Activated CD4-positive, alpha-beta memory T cell treated with anti-CD3 and anti-CD28 coated beads for 36 hours (primary cell): ENCODE data around the gene PIP5K1B. TPM values are rescaled to one million over a fixed set of nuclear protein-coding genes. Genes with fewer than 3 reads are reported as not detected.

Experiments used
- CTCF ChIA-PET: fragments of 350-600 bp; sonication (Branson Sonifier 250); formaldehyde crosslinking; loops from one replicate; lab custom pipeline; 2021; ENCODE audit warnings: antibody characterized with exemption, inconsistent platforms; lab: Charles Lee
- POLR2A ChIA-PET: fragments of 350-600 bp; sonication (Branson Sonifier 250); formaldehyde crosslinking; loops from one replicate; lab custom pipeline; 2021; ENCODE audit warnings: antibody characterized with exemption; lab: Charles Lee
- DNase-seq: peaks from one replicate; pipeline ENCODE4 v3.0.0-alpha.2; 2020
- H3K27ac Mint-ChIP-seq: one replicate; pipeline ENCODE4 v1.8.0; 2021; ENCODE audit warnings: mixed read lengths
- H3K27me3 Mint-ChIP-seq: one replicate; pipeline ENCODE4 v1.8.0; 2021; ENCODE audit warnings: mixed read lengths
- H3K36me3 Mint-ChIP-seq: one replicate; pipeline ENCODE4 v1.8.0; 2021; ENCODE audit warnings: mixed read lengths
- H3K4me1 Mint-ChIP-seq: one replicate; pipeline ENCODE4 v1.8.0; 2021; ENCODE audit warnings: low read depth, mixed read lengths
- H3K4me3 Mint-ChIP-seq: one replicate; pipeline ENCODE4 v1.8.0; 2021; ENCODE audit warnings: mild to moderate bottlenecking, mixed read lengths
- H3K9me3 Mint-ChIP-seq: one replicate; pipeline ENCODE4 v1.8.0; 2021; ENCODE audit warnings: mixed read lengths
- intact Hi-C: fragments of 100-400 bp; cut with micrococcal nuclease; formaldehyde crosslinking; loops from one replicate; pipeline ENCODE4 v1.15.1; 2023
- total RNA-seq, 2 experiments: library from RNA; stranded (reverse); gene quantifications; one replicate each; pipeline ENCODE4 v1.2.3, GENCODE V29; 2021

The PIP5K1B gene
- total RNA-seq, 2 experiments from 2014 or later, result 1.1 to 1.6 TPM

GRCh38 chr9:68852941-68853340 is 147.9 kb downstream of the PIP5K1B start:
- no peaks in the 10 kb centered on the region for H3K36me3 Mint-ChIP-seq
- no peak overlapping the region for H3K27ac Mint-ChIP-seq
- POLR2A ChIA-PET, result interaction anchor here (0.6 kb wide), 1 partner anchor 653 kb away, joined by 4 read pairs; no protein-coding TSS in a partner anchor
- no peak overlapping the region for H3K4me3 Mint-ChIP-seq
- H3K4me1 Mint-ChIP-seq, result no peaks in the 10 kb centered on the region
- no peaks in the 10 kb centered on the region for H3K9me3 Mint-ChIP-seq
- no peak for DNase-seq
- peaks cover 10% of the 10 kb centered on the region for H3K27me3 Mint-ChIP-seq
- CTCF ChIA-PET, result no interaction called here
- intact Hi-C loops, result no loop called here

GRCh38 chr9:68859347-68859746 is 154.3 kb downstream of the PIP5K1B start:
- ChIA-PET CTCF (no interaction called here), POLR2A (no interaction called here)
- no peak for DNase-seq
- Mint-ChIP-seq H3K36me3 (no peaks in the 10 kb centered on the region), H3K4me3 (no peak overlapping the region), H3K9me3 (no peaks in the 10 kb centered on the region), H3K27ac (no peak overlapping the region), H3K4me1 (no peaks in the 10 kb centered on the region), H3K27me3 (peaks cover 13% of the 10 kb centered on the region)
- intact Hi-C loops, result no loop called here

GRCh38 chr9:68860419-68860818 is 155.4 kb downstream of the PIP5K1B start:
- intact Hi-C loops, result no loop called here
- Mint-ChIP-seq H3K36me3 (no peaks in the 10 kb centered on the region), H3K4me3 (no peak overlapping the region), H3K4me1 (no peaks in the 10 kb centered on the region), H3K9me3 (no peaks in the 10 kb centered on the region), H3K27me3 (peaks cover 13% of the 10 kb centered on the region), H3K27ac (no peak overlapping the region)
- POLR2A ChIA-PET, result no interaction called here
- CTCF ChIA-PET, result no interaction called here
- DNase-seq, result no peak

- no peak for DNase-seq
- Mint-ChIP-seq H3K27ac (no peak overlapping the region), H3K9me3 (no peaks in the 10 kb centered on the region), H3K36me3 (no peaks in the 10 kb centered on the region), H3K4me3 (no peak overlapping the region), H3K27me3 (peaks cover 11% of the 10 kb centered on the region), H3K4me1 (no peaks in the 10 kb centered on the region)
- intact Hi-C loops, result no loop called here
- ChIA-PET POLR2A (no interaction called here), CTCF (interaction anchor here (0.5 kb wide), 1 partner anchor 46 kb away, joined by 3 read pairs; no protein-coding TSS in a partner anchor)
Observed at GRCh38 chr9:68861436-68861835, 156.4 kb downstream of the PIP5K1B start.

GRCh38 chr9:68867066-68867465 is 162.0 kb downstream of the PIP5K1B start:
- Mint-ChIP-seq H3K4me3 (no peak overlapping the region), H3K27ac (no peak overlapping the region), H3K4me1 (no peaks in the 10 kb centered on the region), H3K27me3 (no peaks in the 10 kb centered on the region), H3K36me3 (no peaks in the 10 kb centered on the region), H3K9me3 (no peaks in the 10 kb centered on the region)
- intact Hi-C loops, result no loop called here
- CTCF ChIA-PET, result no interaction called here
- DNase-seq, result no peak
- POLR2A ChIA-PET, result no interaction called here

- CTCF ChIA-PET, result no interaction called here
- H3K9me3 Mint-ChIP-seq, result no peaks in the 10 kb centered on the region
- no peak for DNase-seq
- H3K4me1 Mint-ChIP-seq, result no peaks in the 10 kb centered on the region
- H3K27ac Mint-ChIP-seq, result no peak overlapping the region
- H3K27me3 Mint-ChIP-seq, result no peaks in the 10 kb centered on the region
- no peaks in the 10 kb centered on the region for H3K36me3 Mint-ChIP-seq
- intact Hi-C loops, result no loop called here
- H3K4me3 Mint-ChIP-seq, result no peak overlapping the region
- POLR2A ChIA-PET, result no interaction called here
Observed at GRCh38 chr9:68869022-68869421, 164.0 kb downstream of the PIP5K1B start.

- intact Hi-C loops, result no loop called here
- CTCF ChIA-PET, result no interaction called here
- Mint-ChIP-seq H3K36me3 (no peaks in the 10 kb centered on the region), H3K4me3 (no peak overlapping the region), H3K27ac (no peak overlapping the region), H3K4me1 (no peaks in the 10 kb centered on the region), H3K9me3 (no peaks in the 10 kb centered on the region), H3K27me3 (no peaks in the 10 kb centered on the region)
- DNase-seq, result no peak
- POLR2A ChIA-PET, result no interaction called here
Observed at GRCh38 chr9:68870086-68870485, 165.0 kb downstream of the PIP5K1B start.

GRCh38 chr9:68871236-68871635 is 166.2 kb downstream of the PIP5K1B start:
- H3K27me3 Mint-ChIP-seq, result no peaks in the 10 kb centered on the region
- intact Hi-C loops, result no loop called here

GRCh38 chr9:68872026-68872501 is 167.0 kb downstream of the PIP5K1B start:
- ChIA-PET CTCF (no interaction called here), POLR2A (no interaction called here)
- Mint-ChIP-seq H3K9me3 (no peaks in the 10 kb centered on the region), H3K4me1 (no peaks in the 10 kb centered on the region), H3K4me3 (no peak overlapping the region), H3K36me3 (no peaks in the 10 kb centered on the region), H3K27ac (no peak overlapping the region), H3K27me3 (no peaks in the 10 kb centered on the region)
- intact Hi-C loops, result no loop called here
- no peak for DNase-seq

More at GRCh38 chr9:68871236-68871635, 166.2 kb downstream of the PIP5K1B start:
- ChIA-PET CTCF (no interaction called here), POLR2A (no interaction called here)
- no peaks in the 10 kb centered on the region for H3K36me3 Mint-ChIP-seq
- no peak overlapping the region for H3K27ac Mint-ChIP-seq
- DNase-seq, result no peak
- no peak overlapping the region for H3K4me3 Mint-ChIP-seq
- no peaks in the 10 kb centered on the region for H3K4me1 Mint-ChIP-seq
- no peaks in the 10 kb centered on the region for H3K9me3 Mint-ChIP-seq

GRCh38 chr9:68873179-68873578 is 168.1 kb downstream of the PIP5K1B start:
- DNase-seq, result no peak
- POLR2A ChIA-PET, result no interaction called here
- Mint-ChIP-seq H3K4me1 (no peaks in the 10 kb centered on the region), H3K4me3 (no peak overlapping the region), H3K27ac (no peak overlapping the region), H3K9me3 (no peaks in the 10 kb centered on the region), H3K36me3 (no peaks in the 10 kb centered on the region), H3K27me3 (no peaks in the 10 kb centered on the region)
- CTCF ChIA-PET, result interaction anchor here (0.6 kb wide), 1 partner anchor 8 kb away, joined by 4 read pairs; no protein-coding TSS in a partner anchor
- intact Hi-C loops, result no loop called here

GRCh38 chr9:68876273-68876672 is 171.2 kb downstream of the PIP5K1B start:
- no peak for DNase-seq
- Mint-ChIP-seq H3K4me1 (no peaks in the 10 kb centered on the region), H3K4me3 (no peak overlapping the region), H3K27ac (no peak overlapping the region), H3K9me3 (no peaks in the 10 kb centered on the region), H3K36me3 (no peaks in the 10 kb centered on the region), H3K27me3 (peaks cover 1% of the 10 kb centered on the region)
- intact Hi-C loops, result no loop called here
- ChIA-PET CTCF (no interaction called here), POLR2A (no interaction called here)

- Mint-ChIP-seq H3K27me3 (peaks cover 1% of the 10 kb centered on the region), H3K9me3 (no peaks in the 10 kb centered on the region), H3K36me3 (no peaks in the 10 kb centered on the region), H3K4me3 (no peak overlapping the region), H3K27ac (no peak overlapping the region), H3K4me1 (no peaks in the 10 kb centered on the region)
- intact Hi-C loops, result no loop called here
- ChIA-PET CTCF (no interaction called here), POLR2A (no interaction called here)
- no peak for DNase-seq
Observed at GRCh38 chr9:68876681-68877080, 171.6 kb downstream of the PIP5K1B start.

GRCh38 chr9:68877219-68877618 is 172.2 kb downstream of the PIP5K1B start:
- no peak overlapping the region for H3K4me3 Mint-ChIP-seq
- intact Hi-C loops, result no loop called here
- H3K4me1 Mint-ChIP-seq, result no peaks in the 10 kb centered on the region
- no peaks in the 10 kb centered on the region for H3K36me3 Mint-ChIP-seq
- no peaks in the 10 kb centered on the region for H3K9me3 Mint-ChIP-seq
- H3K27me3 Mint-ChIP-seq, result peaks cover 1% of the 10 kb centered on the region
- ChIA-PET CTCF (no interaction called here), POLR2A (no interaction called here)
- H3K27ac Mint-ChIP-seq, result no peak overlapping the region
- DNase-seq, result no peak
